Gastroesophageal sphincter (tissue), 3 donors: Measurements from ENCODE around the gene KLK11.

Source experiments
- CTCF ChIP-seq, 4 experiments: fragments of 200-600 bp in 2 of 4; fragments of 450-650 bp in 2 of 4; sonication (generic) in 1 of 4; IDR thresholded peaks; one replicate each; pipeline ENCODE4 v1.5.1; 2017 to 2019; ENCODE audit warnings: antibody characterized with exemption in 4 of 4, mild to moderate bottlenecking in 2 of 4, moderate library complexity in 2 of 4
- POLR2AphosphoS5 ChIP-seq: sonication (generic); formaldehyde crosslinking; IDR thresholded peaks from one replicate; pipeline ENCODE4 v1.6.1; 2017; ENCODE audit warnings: antibody characterized with exemption

- TF ChIP-seq CTCF (IDR thresholded peaks at IDR 0.05) (no peak), POLR2AphosphoS5 (no peak)
These were observed 37.2 kb upstream of the KLK11 start for GRCh38 chr19:51063664-51064063.
